ENCODE data around the gene TTLL13.

Gene TTLL13

DNA sequence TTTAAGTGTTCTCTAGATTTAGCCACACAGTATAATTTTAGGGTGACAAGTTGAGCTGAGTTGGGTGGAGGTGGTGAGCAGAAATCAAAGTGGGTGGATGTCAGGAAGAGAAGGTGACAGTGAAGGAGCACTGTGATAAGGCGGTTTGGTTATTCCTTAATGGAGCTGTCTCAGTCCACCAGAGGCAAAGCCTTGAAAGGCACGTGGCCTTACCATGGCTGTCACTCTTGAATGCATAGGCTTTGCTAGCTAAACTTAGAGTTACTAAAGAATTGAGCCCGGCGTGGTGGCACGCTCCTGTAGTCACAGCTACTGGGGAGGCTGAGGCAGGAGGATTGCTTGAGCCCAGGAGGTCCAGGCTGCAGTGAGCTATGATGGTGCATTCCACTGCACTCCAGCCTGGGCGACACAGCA, 560 bp upstream of the TTLL13 start:
- no peak for TF ChIP-seq CTCF (IDR thresholded peaks at IDR 0.05)

DNA sequence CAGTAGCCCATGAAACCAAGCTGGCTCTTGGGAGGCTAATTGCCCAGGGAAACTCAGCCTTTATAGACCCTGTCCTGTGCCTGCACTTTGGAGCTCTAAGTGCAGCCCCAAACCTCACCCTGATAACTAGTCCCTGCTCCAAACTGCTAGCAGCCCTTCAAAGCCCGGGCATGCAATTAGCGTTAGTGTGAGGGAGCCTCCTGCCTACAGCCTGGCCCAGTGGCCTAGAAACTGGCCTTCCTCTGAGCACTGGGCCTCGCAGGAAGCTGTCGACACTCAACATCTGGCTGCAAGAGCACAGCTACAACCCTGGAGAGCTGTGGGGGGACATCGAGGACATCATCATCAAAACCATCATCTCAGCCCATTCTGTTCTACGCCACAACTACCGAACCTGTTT, 8.4 kb downstream of the TTLL13 start:
- TF ChIP-seq CTCF (IDR thresholded peaks at IDR 0.05) = no peak

DNA sequence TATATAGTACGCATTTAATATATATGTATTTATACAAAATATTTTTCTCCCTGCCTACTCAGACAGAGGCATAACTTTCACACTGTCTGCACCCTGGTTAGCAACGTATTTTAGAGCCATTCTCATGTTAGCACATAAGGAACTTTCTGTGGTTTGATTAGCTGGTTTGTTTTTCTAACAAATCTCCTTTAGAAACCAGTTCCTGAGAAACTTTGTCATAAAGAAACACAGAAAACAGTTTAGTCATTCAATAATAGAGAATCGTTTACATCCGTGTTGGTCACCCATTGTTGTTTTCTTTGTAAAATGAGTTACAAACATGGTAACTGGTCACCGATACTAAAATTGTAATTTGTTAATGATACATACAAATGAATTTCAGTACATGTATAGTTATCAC, 10.2 kb downstream of the TTLL13 start:
- TF ChIP-seq CTCF (IDR thresholded peaks at IDR 0.05) = no peak

DNA sequence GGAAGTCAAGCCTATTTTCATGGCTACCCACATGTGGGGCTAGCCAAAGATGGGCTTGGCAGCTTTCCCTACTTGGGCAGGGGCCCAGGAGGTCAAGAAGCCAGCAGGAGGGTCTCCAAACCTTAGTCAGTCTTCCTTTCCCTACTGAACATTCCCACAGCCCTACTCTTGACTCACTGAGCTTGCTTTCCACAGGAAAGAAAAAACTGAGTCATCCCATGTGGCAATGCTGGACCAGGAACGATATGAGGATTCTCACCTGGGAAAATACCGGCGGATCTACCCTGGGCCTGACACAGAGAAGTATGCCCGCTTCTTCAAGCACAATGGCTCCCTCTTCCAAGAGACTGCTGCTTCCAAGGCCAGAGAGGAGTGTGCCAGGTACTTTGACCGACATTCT, 12.5 kb downstream of the TTLL13 start:
- TF ChIP-seq CTCF (IDR thresholded peaks at IDR 0.05) = no peak

DNA sequence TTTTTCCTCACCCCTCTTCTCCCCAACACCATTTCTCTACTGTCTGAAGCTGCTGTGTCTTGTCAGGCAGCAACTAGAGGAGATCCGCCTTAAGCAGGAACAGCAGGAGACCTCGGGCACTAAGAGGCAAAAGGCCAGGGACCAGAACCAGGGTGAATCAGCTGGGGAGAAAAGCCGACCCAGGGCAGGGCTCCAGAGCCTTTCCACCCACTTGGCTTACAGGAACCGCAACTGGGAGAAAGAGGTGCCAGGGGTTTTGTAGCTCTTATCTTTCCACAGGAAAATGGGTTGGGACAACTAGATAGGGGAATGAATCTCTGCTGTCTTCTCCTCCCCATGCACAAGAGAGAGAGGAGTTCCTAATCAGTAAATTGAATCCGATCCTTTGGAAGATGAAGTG, 13.1 kb downstream of the TTLL13 start:
- TF ChIP-seq CTCF (IDR thresholded peaks at IDR 0.05) = no peak

DNA sequence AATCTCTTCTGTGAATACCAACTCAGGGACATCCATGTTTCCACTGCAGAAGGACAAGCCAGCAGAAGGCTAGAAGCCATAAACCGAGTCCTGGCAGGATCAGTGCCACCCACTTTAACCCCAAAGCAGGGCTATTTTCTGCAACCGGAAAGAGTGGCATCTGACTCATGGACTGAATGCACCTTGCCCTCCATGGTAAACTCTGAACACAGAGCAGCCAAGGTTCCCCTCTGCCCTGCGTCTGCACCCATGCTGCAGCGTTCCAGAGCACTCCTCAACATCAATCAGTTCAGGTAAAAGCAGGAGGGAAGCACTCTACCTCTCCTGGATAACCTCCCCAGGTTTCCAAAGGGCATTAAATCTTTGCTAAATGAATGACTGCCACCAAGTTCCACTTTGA, 15.3 kb downstream of the TTLL13 start:
- no peak for TF ChIP-seq CTCF (IDR thresholded peaks at IDR 0.05)

GRCh38 chr15:90265271-90266060, 16.1 kb downstream of the TTLL13 start, which contains the start of gene NGRN:
TSS of gene NGRN (plus strand) at chr15:90265672. CDS start at chr15:90265713, 41 bp downstream.
- no peak for TF ChIP-seq CTCF (IDR thresholded peaks at IDR 0.05)

DNA sequence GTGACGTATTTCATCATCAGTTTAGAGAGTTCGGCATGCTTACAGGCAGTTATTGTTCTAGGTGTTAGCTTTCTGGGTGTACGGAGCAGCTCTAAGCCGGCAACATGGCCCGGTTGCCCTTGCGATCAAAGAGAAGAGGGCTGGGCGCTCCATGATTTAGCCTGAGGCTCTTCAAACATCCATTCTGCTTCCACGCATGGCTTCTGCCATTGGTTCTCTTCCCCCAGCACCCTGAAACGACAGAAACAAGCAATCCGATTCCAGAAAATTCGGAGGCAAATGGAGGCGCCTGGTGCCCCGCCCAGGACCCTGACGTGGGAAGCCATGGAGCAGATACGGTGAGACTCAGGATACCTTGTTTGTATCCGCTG, 16.7 kb downstream of the TTLL13 start:
- no peak for TF ChIP-seq CTCF (IDR thresholded peaks at IDR 0.05)
